Panc1 (cell line): ENCODE data around the gene ABHD14A. TPM values are rescaled to one million over a fixed set of nuclear protein-coding genes. Genes with fewer than 3 reads are reported as not detected.

Experiments used
- ATAC-seq: fragments of 200-7000 bp; cut with Tn5 transposase; 2 replicates; pipeline ENCODE4 v1.9.1; 2020; ENCODE audit warnings: mild to moderate bottlenecking, moderate library complexity
- BruUV-seq: library from RNA; stranded (reverse); fragments of 400-500 nt; replicated peaks from 2 replicates; lab custom pipeline; 2021; lab: Mats Ljungman, UMichigan
- CTCF ChIA-PET: fragments of 300-600 bp; sonication (Branson Sonifier 250); formaldehyde crosslinking; loops from one replicate; lab custom pipeline; 2022; ENCODE audit warnings: antibody characterized with exemption; lab: Charles Lee
- POLR2A ChIA-PET: fragments of 300-600 bp; sonication (Branson Sonifier 250); formaldehyde crosslinking; loops from one replicate; lab custom pipeline; 2022; ENCODE audit warnings: antibody characterized with exemption; lab: Charles Lee
- DNase-seq: peaks from one replicate; pipeline ENCODE4 v3.0.0-alpha.2; 2010; ENCODE audit warnings: low read depth, low spot score
- H3K27ac ChIP-seq: 2 replicates; pipeline ENCODE4 v1.5.1; 2011; ENCODE audit warnings: mild to moderate bottlenecking, low read length, inconsistent platforms
- H3K27me3 ChIP-seq: fragments of 200-500 bp; sonication (Bioruptor generic); 2 replicates; pipeline ENCODE4 v1.6.0; 2014; ENCODE audit warnings: low read length, inconsistent platforms; ENCODE audit not compliant: control insufficient read depth, insufficient read depth
- H3K36me3 ChIP-seq: fragments of 200-500 bp; sonication (Bioruptor generic); 2 replicates; pipeline ENCODE4 v1.5.1; 2014; ENCODE audit warnings: inconsistent platforms, mild to moderate bottlenecking, low read length, moderate library complexity; ENCODE audit not compliant: control insufficient read depth, insufficient read depth
- H3K4me1 ChIP-seq: 2 replicates; pipeline ENCODE4 v1.5.1; 2011; ENCODE audit warnings: inconsistent platforms, mild to moderate bottlenecking, low read length, moderate library complexity; ENCODE audit not compliant: control insufficient read depth, insufficient read depth
- H3K4me3 ChIP-seq, 2 experiments: 2 replicates each; pipeline ENCODE4 v1.5.1; 2011 to 2012; ENCODE audit warnings: low read depth in 2 of 2, low read length in 2 of 2, mild to moderate bottlenecking in 2 of 2, inconsistent platforms in 1 of 2, moderate library complexity in 1 of 2
- H3K9me3 ChIP-seq: fragments of 200-500 bp; sonication (Bioruptor generic); 2 replicates; pipeline ENCODE4 v1.5.1; 2014; ENCODE audit warnings: low read depth, mild to moderate bottlenecking, inconsistent platforms, low read length, moderate library complexity; ENCODE audit not compliant: control insufficient read depth, insufficient read depth
- CTCF ChIP-seq: fragments of 450-650 bp; IDR thresholded peaks from 2 replicates; pipeline ENCODE4 v1.5.1; 2017; ENCODE audit warnings: mild to moderate bottlenecking
- POLR2AphosphoS5 ChIP-seq: IDR thresholded peaks from 2 replicates; pipeline ENCODE4 v1.6.1; 2012; ENCODE audit warnings: mild to moderate bottlenecking, low read depth, low read length, moderate library complexity
- REST ChIP-seq, 2 experiments: IDR thresholded peaks; 2 replicates each; pipeline ENCODE4 v1.6.1; 2011 to 2012; ENCODE audit warnings: low read depth in 2 of 2, control low read depth in 1 of 2, low read length in 1 of 2, mild to moderate bottlenecking in 1 of 2, moderate library complexity in 1 of 2; ENCODE audit not compliant: insufficient read depth in 1 of 2
- SIN3A ChIP-seq: IDR thresholded peaks from 2 replicates; pipeline ENCODE4 v1.6.1; 2012; ENCODE audit warnings: low read depth, mild to moderate bottlenecking, low read length, moderate library complexity, borderline replicate concordance; ENCODE audit not compliant: insufficient read depth
- TCF7L2 ChIP-seq: IDR thresholded peaks from 2 replicates; pipeline ENCODE4 v1.6.1; 2011; ENCODE audit warnings: mild to moderate bottlenecking, low read depth, low read length, inconsistent platforms
- in situ Hi-C: cut with HindIII; loops from 2 replicates; pipeline ENCODE4 v1.10.0; 2016; ENCODE audit warnings: low sequenced_read_pairs, low pct_unique_long_range_greater_than_20kb
- intact Hi-C: fragments of 100-400 bp; cut with micrococcal nuclease; formaldehyde crosslinking; loops from one replicate; pipeline ENCODE4 v1.10.0; 2022; ENCODE audit not compliant: unreplicated experiment
- total RNA-seq: library from RNA; stranded (reverse); gene quantifications from one replicate; pipeline ENCODE4 v1.2.1, GENCODE V29; 2021; ENCODE audit not compliant: unreplicated experiment

ABHD14A gene
- total RNA-seq, 1 experiment from 2014 or later = 11.3 TPM

GRCh38 chr3:52023860-52024764 lies 49.2 kb downstream of the ABHD14A start:
- in situ Hi-C loops (no loop called here), intact Hi-C loops (no loop called here)
- Histone ChIP-seq H3K27me3 (no peaks in the 10 kb centered on the region), H3K4me3 (no peak overlapping the region), H3K9me3 (no peaks in the 10 kb centered on the region), H3K36me3 (no peaks in the 10 kb centered on the region), H3K27ac (no peak overlapping the region), H3K4me1 (no peaks in the 10 kb centered on the region)
- POLR2A ChIA-PET = interaction anchor here (0.6 kb wide), 1 partner anchor 12 kb away, joined by 3 read pairs; no protein-coding TSS in a partner anchor
- BruUV-seq = no TSS peak
- DNase-seq = no peak
- TF ChIP-seq POLR2AphosphoS5 = no peak
- no peak for TF ChIP-seq TCF7L2
- TF ChIP-seq SIN3A = no peak
- TF ChIP-seq CTCF = no peak
- TF ChIP-seq REST (IDR thresholded peaks at IDR 0.05; ENCODE audit: insufficient read depth in 1 of 2, low read depth in 2 of 2, low read length in 1 of 2) = no peak
- ATAC-seq = no peak
- CTCF ChIA-PET = no interaction called here

- no peak for ATAC-seq
- TF ChIP-seq REST (IDR thresholded peaks at IDR 0.05; ENCODE audit: insufficient read depth in 1 of 2, low read depth in 2 of 2, low read length in 1 of 2) (no peak), SIN3A (no peak), CTCF (no peak)
- Histone ChIP-seq H3K4me3 (no peak overlapping the region), H3K4me1 (no peaks in the 10 kb centered on the region), H3K9me3 (no peaks in the 10 kb centered on the region), H3K27me3 (no peaks in the 10 kb centered on the region), H3K36me3 (no peaks in the 10 kb centered on the region), H3K27ac (no peak overlapping the region)
- CTCF ChIA-PET = no interaction called here
- POLR2A ChIA-PET = no interaction called here
- no TSS peak for BruUV-seq
- intact Hi-C loops (no loop called here), in situ Hi-C loops (no loop called here)
- no peak for DNase-seq
Observed at GRCh38 chr3:52024765-52025452, 50.0 kb downstream of the ABHD14A start.
